H1 (cell line): ENCODE results near the gene ILK. TPM values are rescaled to one million over a fixed set of nuclear protein-coding genes. Genes with fewer than 3 reads are reported as not detected.

Experiments
- ASH2L ChIP-seq: fragments of 200-600, 300-600 bp; sonication (generic); IDR thresholded peaks from one replicate; pipeline ENCODE4 v1.7.1; 2017; ENCODE audit warnings: low read length
- CBX8 ChIP-seq: fragments of 300-800, 300-1000 bp; sonication (generic); IDR thresholded peaks from 2 replicates; pipeline ENCODE4 v1.7.1; 2016; ENCODE audit warnings: low read depth, low read length, borderline replicate concordance
- EGR1 ChIP-seq: IDR thresholded peaks from 2 replicates; pipeline ENCODE4 v1.6.1; 2011; ENCODE audit warnings: low read depth, low read length, borderline replicate concordance
- EP300 ChIP-seq, 2 experiments: IDR thresholded peaks; 1 replicate in 1 of 2; 2 replicates in 1 of 2; pipeline ENCODE4 v1.6.1; 2011 to 2012; ENCODE audit warnings: low read depth in 2 of 2, low read length in 2 of 2, mild to moderate bottlenecking in 2 of 2, borderline replicate concordance in 1 of 2, inconsistent platforms in 1 of 2, moderate library complexity in 1 of 2
- FOSL1 ChIP-seq: IDR thresholded peaks from 2 replicates; pipeline ENCODE4 v1.6.1; 2011; ENCODE audit warnings: mild to moderate bottlenecking, low read depth, low read length, moderate library complexity; ENCODE audit not compliant: insufficient read depth
- GABPA ChIP-seq: IDR thresholded peaks from 2 replicates; pipeline ENCODE4 v1.6.1; 2011; ENCODE audit warnings: mild to moderate bottlenecking, low read length, moderate library complexity, borderline replicate concordance; ENCODE audit not compliant: insufficient read depth
- HDAC6 ChIP-seq: IDR thresholded peaks from one replicate; pipeline ENCODE4 v1.7.1; 2012; ENCODE audit warnings: low read depth, mild to moderate bottlenecking, inconsistent platforms, low read length, moderate library complexity
- NANOG ChIP-seq: IDR thresholded peaks from 2 replicates; pipeline ENCODE4 v1.6.1; 2011; ENCODE audit warnings: low read length, low read depth, mild to moderate bottlenecking, inconsistent platforms; ENCODE audit not compliant: insufficient read depth, poor library complexity, severe bottlenecking
- NRF1 ChIP-seq: IDR thresholded peaks from 2 replicates; pipeline ENCODE4 v1.6.1; 2011; ENCODE audit warnings: mild to moderate bottlenecking, low read depth, low read length, improper control_type of control experiment
- PHF8 ChIP-seq: fragments of 200-600 bp; sonication (generic); conservative IDR thresholded peaks from 2 replicates; pipeline ENCODE4 v1.7.1; 2012; ENCODE audit warnings: low read depth, mild to moderate bottlenecking, inconsistent platforms, low read length, moderate library complexity
- POLR2AphosphoS5 ChIP-seq: IDR thresholded peaks from 2 replicates; pipeline ENCODE4 v1.6.1; 2011; ENCODE audit warnings: low read depth, low read length
- RFX5 ChIP-seq: IDR thresholded peaks from 2 replicates; pipeline ENCODE4 v1.6.1; 2011; ENCODE audit warnings: low read depth, low read length, improper control_type of control experiment, borderline replicate concordance
- SAP30 ChIP-seq: fragments of 300-600 bp; sonication (generic); IDR thresholded peaks from 2 replicates; pipeline ENCODE4 v1.7.1; 2012; ENCODE audit warnings: low read length, moderate library complexity, mild to moderate bottlenecking, inconsistent platforms; ENCODE audit not compliant: insufficient read depth, insufficient replicate concordance
- SIRT6 ChIP-seq: IDR thresholded peaks from one replicate; pipeline ENCODE4 v1.7.1; 2012; ENCODE audit warnings: low read length, inconsistent platforms
- SP2 ChIP-seq: IDR thresholded peaks from 2 replicates; pipeline ENCODE4 v1.6.1; 2012; ENCODE audit warnings: mild to moderate bottlenecking, low read length, inconsistent platforms
- SRF ChIP-seq: IDR thresholded peaks from 2 replicates; pipeline ENCODE4 v1.6.1; 2011; ENCODE audit warnings: mild to moderate bottlenecking, low read depth, low read length, moderate library complexity
- TAF1 ChIP-seq: IDR thresholded peaks from 2 replicates; pipeline ENCODE4 v1.6.1; 2011; ENCODE audit warnings: mild to moderate bottlenecking, low read depth, low read length
- YY1 ChIP-seq: IDR thresholded peaks from 2 replicates; pipeline ENCODE4 v1.6.1; 2011; ENCODE audit warnings: low read depth, mild to moderate bottlenecking, low read length
- polyA plus RNA-seq, 7 experiments: library from polyadenylated mRNA; depleted of rRNA in 3 of 7; stranded (reverse) in 5 of 7; unstranded in 2 of 7; fragments of >200 nt in 5 of 7; fragments of 200-250 nt in 2 of 7; gene quantifications; 1 replicate in 5 of 7; 2 replicates in 1 of 7; 4 replicates in 1 of 7; pipeline versions ENCODE4 v1.2.1 to v1.2.3, GENCODE V29; 2011 to 2013; ENCODE audit warnings: missing spikeins in 2 of 7, mixed read lengths in 2 of 7
- total RNA-seq: library from RNA; stranded (reverse); fragmentation: NEBNext Ultra II Directional; extraction: Animal tissue kit (Norgen Biotek cat#: 25700); gene quantifications from 2 replicates; pipeline ENCODE4 v1.2.1, GENCODE V29; 2021
- TF ChIP-seq, protein P1 (sequence below): IDR thresholded peaks from 2 replicates; pipeline ENCODE4 v1.6.1; 2012; ENCODE audit warnings: inconsistent platforms
- TF ChIP-seq, protein P2 (sequence below): IDR thresholded peaks from 2 replicates; pipeline ENCODE4 v1.6.1; 2012; ENCODE audit warnings: low read length, inconsistent platforms
- TF ChIP-seq, protein P3 (sequence below): IDR thresholded peaks from 2 replicates; pipeline ENCODE4 v1.6.1; 2011; ENCODE audit warnings: low read depth, mild to moderate bottlenecking, low read length; ENCODE audit not compliant: insufficient read depth

Gene ILK
- total and polyA plus RNA-seq, 2 of the 8 experiments (the other 6 are each of a cell fraction or from before 2014, with no cell fraction given), result 91.4 to 132 TPM

DNA sequence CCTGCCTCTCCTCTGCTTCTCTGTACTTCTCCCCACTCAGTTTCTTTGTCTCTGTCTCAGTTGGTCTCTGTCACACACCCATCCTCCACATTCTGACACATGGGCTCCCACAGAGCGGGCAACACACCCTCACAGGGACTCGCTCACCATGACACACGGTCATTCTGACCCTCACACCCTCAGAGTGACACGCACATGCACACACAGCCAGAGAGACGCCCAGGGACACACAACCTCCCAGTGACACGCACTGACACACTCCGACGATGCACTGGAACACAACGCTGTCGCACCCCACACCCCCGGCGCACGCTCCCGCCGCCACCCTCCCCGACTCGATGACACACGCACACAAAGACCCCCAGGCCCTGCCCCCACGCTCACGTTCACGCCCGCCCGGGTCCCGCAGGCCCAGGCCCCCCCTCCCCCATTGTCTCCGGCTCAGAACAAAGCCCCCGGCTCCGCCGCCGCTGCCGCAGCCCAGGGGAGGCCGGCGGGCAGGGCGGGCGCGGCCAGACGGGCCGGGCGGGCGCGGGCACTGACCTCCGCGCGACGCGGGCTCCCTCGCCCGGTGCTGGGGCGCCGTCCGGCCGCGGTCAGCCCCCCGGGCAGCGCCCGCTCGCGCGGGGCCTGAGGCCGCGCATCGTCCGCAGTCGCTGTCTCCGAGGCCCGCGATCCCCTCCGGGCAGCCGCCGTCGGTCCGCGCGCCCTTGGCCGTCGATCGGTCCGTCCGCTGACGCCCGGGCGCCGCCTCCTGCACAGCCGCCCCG lies 51.6 kb downstream of the ILK start (continued):
- TF ChIP-seq PHF8, result no peak
- TF ChIP-seq YY1, result no peak
- no peak for TF ChIP-seq EGR1
- no peak for TF ChIP-seq TAF1
- no peak for TF ChIP-seq EP300 (IDR thresholded peaks at IDR 0.05; ENCODE audit: borderline replicate concordance in 1 of 2, low read depth in 2 of 2, low read length in 2 of 2)
- TF ChIP-seq POLR2AphosphoS5, result no peak
- no peak for TF ChIP-seq SAP30
- TF ChIP-seq SP2, result no peak
- no peak for TF ChIP-seq NANOG
- no peak for TF ChIP-seq HDAC6
- no peak for TF ChIP-seq RFX5
- TF ChIP-seq FOSL1, result no peak
- no peak for TF ChIP-seq SRF
- TF ChIP-seq, protein P1, sequence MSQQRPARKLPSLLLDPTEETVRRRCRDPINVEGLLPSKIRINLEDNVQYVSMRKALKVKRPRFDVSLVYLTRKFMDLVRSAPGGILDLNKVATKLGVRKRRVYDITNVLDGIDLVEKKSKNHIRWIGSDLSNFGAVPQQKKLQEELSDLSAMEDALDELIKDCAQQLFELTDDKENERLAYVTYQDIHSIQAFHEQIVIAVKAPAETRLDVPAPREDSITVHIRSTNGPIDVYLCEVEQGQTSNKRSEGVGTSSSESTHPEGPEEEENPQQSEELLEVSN, result no peak
- no peak for TF ChIP-seq SIRT6
- no peak for TF ChIP-seq GABPA
- TF ChIP-seq, protein P2, sequence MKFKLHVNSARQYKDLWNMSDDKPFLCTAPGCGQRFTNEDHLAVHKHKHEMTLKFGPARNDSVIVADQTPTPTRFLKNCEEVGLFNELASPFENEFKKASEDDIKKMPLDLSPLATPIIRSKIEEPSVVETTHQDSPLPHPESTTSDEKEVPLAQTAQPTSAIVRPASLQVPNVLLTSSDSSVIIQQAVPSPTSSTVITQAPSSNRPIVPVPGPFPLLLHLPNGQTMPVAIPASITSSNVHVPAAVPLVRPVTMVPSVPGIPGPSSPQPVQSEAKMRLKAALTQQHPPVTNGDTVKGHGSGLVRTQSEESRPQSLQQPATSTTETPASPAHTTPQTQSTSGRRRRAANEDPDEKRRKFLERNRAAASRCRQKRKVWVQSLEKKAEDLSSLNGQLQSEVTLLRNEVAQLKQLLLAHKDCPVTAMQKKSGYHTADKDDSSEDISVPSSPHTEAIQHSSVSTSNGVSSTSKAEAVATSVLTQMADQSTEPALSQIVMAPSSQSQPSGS, result no peak
- TF ChIP-seq ASH2L, result no peak
- no peak for TF ChIP-seq CBX8
- TF ChIP-seq, protein P3, sequence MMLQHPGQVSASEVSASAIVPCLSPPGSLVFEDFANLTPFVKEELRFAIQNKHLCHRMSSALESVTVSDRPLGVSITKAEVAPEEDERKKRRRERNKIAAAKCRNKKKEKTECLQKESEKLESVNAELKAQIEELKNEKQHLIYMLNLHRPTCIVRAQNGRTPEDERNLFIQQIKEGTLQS, result no peak
- no peak for TF ChIP-seq NRF1
